Smooth muscle cell (in vitro differentiated cells): Measurements from ENCODE around the gene ZFP36L2. TPM values are rescaled to one million over a fixed set of nuclear protein-coding genes. Genes with fewer than 3 reads are reported as not detected.

Experiments
- DNase-seq: peaks from one replicate; lab custom pipeline; 2025; ENCODE audit not compliant: unreplicated experiment; lab: John Stamatoyannopoulos, UW
- H2AFZ ChIP-seq: fragments of 200-600 bp; sonication (generic); 2 replicates; pipeline ENCODE4 v1.6.0; 2016; ENCODE audit warnings: antibody characterized with exemption, low read depth, mild to moderate bottlenecking
- H3F3A ChIP-seq: fragments of 200-600 bp; sonication (generic); 2 replicates; pipeline ENCODE4 v1.6.0; 2017; ENCODE audit warnings: antibody characterized with exemption, low read depth
- H3K27ac ChIP-seq: fragments of 200-600 bp; sonication (generic); 2 replicates; pipeline ENCODE4 v1.5.1; 2016; ENCODE audit warnings: low read depth, mild to moderate bottlenecking
- H3K27me3 ChIP-seq: fragments of 200-600 bp; sonication (generic); 2 replicates; pipeline ENCODE4 v1.6.1; 2016; ENCODE audit warnings: low read depth, mild to moderate bottlenecking
- H3K36me3 ChIP-seq: fragments of 200-600 bp; sonication (generic); 2 replicates; pipeline ENCODE4 v1.5.1; 2016; ENCODE audit warnings: low read depth
- H3K4me1 ChIP-seq: fragments of 200-600 bp; sonication (generic); 2 replicates; pipeline ENCODE4 v1.5.1; 2016; ENCODE audit warnings: low read depth
- H3K4me2 ChIP-seq: fragments of 200-600 bp; sonication (generic); 2 replicates; pipeline ENCODE4 v1.6.0; 2016; ENCODE audit warnings: mild to moderate bottlenecking
- H3K4me3 ChIP-seq: fragments of 200-600 bp; sonication (generic); 2 replicates; pipeline ENCODE4 v1.5.1; 2016; ENCODE audit warnings: mild to moderate bottlenecking
- H3K79me2 ChIP-seq: fragments of 200-600 bp; sonication (generic); 2 replicates; pipeline ENCODE4 v1.6.0; 2016; ENCODE audit warnings: low read depth, mild to moderate bottlenecking
- H3K9ac ChIP-seq: fragments of 200-600 bp; sonication (generic); 2 replicates; pipeline ENCODE4 v1.6.0; 2016; ENCODE audit warnings: low read depth
- H3K9me3 ChIP-seq: fragments of 200-600 bp; sonication (generic); replicated peaks from 2 replicates; pipeline ENCODE4 v1.5.1; 2016; ENCODE audit warnings: low read depth
- H4K20me1 ChIP-seq: fragments of 200-600 bp; sonication (generic); 2 replicates; pipeline ENCODE4 v1.6.0; 2016; ENCODE audit warnings: low read depth
- WGBS: methylation state at CpG from one replicate; pipeline ENCODE4 v1.1.7; 2016; ENCODE audit warnings: low lambda C conversion rate; 5-methylcytosine and 5-hydroxymethylcytosine counted together
- polyA plus RNA-seq: library from polyadenylated mRNA; unstranded; fragments of >200 nt; fragmentation: Nextera tagmentation; extraction: Ambion mirVana; gene quantifications from 2 replicates; pipeline ENCODE4 v1.2.1, GENCODE V29; 2016
- total RNA-seq: library from RNA; depleted of rRNA; stranded (reverse); fragments of >200 nt; gene quantifications from 2 replicates; pipeline ENCODE4 v1.2.3, GENCODE V29; 2014
- TF ChIP-seq, protein P1 (sequence below): fragments of 200-600 bp; sonication (generic); IDR thresholded peaks from 2 replicates; pipeline ENCODE4 v1.5.1; 2017; ENCODE audit warnings: borderline replicate concordance, mild to moderate bottlenecking, antibody characterized with exemption; ENCODE audit not compliant: insufficient read depth, poor library complexity, severe bottlenecking

The ZFP36L2 gene
- total and polyA plus RNA-seq, 2 experiments from 2014 or later = 7.1 to 25.8 TPM

DNA sequence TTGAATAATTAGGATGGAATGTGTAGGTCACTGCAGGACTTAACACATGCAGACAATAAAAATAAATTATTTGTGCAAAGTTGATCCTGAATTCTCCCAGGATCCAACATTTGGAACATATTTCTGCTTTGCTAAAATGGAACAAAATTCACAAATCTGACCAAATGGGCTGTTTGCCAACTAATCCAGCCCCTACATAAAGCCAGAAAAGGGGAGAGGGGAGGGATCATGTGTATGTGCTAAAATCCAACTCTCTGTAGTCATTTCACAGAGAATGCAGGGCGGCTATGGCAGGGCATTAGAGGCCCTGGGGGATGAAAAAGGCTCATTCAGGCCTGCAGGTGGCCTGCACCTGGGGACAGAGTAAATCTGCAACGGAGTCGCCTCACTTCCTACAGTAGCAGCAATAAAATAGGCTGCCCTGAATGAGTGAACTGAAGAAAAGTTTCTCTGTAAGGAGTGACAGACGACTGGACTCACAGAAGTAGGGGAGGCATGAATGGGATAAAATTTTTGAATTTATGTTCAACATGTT, 4.0 kb upstream of the ZFP36L2 start:
- Histone ChIP-seq H3K36me3 (no peaks in the 10 kb centered on the region), H3K79me2 (peaks cover 8% of the 10 kb centered on the region), H4K20me1 (peaks cover 7% of the 10 kb centered on the region), H3K9me3 (no peaks in the 10 kb centered on the region), H3K27ac (no peak overlapping the region), H3K4me2 (no peak overlapping the region), H3K4me1 (peaks cover 6% of the 10 kb centered on the region), H3F3A (peaks cover 8% of the 10 kb centered on the region), H3K27me3 (no peaks in the 10 kb centered on the region), H2AFZ (no peak overlapping the region), H3K4me3 (no peak overlapping the region), H3K9ac (no peak overlapping the region)
- WGBS = 76% methylated on average over 4 of the region's 4 CpGs
- no peak for DNase-seq
- TF ChIP-seq, protein P1, sequence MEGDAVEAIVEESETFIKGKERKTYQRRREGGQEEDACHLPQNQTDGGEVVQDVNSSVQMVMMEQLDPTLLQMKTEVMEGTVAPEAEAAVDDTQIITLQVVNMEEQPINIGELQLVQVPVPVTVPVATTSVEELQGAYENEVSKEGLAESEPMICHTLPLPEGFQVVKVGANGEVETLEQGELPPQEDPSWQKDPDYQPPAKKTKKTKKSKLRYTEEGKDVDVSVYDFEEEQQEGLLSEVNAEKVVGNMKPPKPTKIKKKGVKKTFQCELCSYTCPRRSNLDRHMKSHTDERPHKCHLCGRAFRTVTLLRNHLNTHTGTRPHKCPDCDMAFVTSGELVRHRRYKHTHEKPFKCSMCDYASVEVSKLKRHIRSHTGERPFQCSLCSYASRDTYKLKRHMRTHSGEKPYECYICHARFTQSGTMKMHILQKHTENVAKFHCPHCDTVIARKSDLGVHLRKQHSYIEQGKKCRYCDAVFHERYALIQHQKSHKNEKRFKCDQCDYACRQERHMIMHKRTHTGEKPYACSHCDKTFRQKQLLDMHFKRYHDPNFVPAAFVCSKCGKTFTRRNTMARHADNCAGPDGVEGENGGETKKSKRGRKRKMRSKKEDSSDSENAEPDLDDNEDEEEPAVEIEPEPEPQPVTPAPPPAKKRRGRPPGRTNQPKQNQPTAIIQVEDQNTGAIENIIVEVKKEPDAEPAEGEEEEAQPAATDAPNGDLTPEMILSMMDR = no peak

DNA sequence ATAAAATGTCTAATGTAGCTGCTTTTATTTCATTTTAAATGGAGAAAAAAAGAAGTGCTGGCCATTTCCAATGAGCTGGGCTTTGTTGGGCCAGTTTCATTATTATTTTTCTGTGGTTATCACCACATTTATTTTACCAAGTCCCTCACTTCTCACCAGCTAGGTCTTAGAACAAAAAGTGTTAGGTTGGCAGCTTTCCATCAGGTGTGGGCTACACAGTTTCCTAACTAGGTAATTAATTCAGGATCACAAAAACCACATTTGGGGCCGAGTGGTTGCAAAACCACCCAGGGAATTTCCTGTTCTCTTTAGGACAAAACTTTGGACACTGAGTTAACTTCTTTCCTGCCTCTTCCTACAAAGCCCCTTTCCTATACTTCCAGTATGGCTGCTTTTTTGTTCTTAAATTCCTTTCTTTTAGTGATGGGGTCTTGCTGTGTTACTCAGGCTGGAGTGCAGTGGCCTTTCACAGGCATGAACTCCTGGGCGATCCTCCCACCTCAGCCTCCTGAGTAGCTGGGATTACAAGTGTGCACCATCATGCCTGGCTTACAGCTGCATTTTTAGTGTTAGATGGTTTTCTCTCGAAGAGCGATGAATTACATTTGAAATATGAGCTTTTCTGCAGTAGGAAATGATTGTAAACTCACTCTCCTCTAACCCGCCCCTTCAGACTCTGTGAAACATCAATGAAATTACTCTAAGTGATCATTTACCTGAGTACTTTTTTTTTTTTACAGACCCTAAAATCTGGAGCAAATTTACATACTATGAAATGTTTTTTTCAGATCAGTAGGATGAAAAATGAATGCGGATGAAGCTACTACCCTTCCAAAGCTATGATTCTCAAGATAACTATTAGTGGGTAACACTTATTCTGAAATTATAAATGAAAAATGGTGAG, 2.6 kb upstream of the ZFP36L2 start:
- H3K27ac ChIP-seq = no peak overlapping the region
- no peaks in the 10 kb centered on the region for H3K27me3 ChIP-seq
- H3K9me3 ChIP-seq = no peaks in the 10 kb centered on the region
- no peak overlapping the region for H3K9ac ChIP-seq
- H3K4me1 ChIP-seq = peaks cover 7% of the 10 kb centered on the region
- H4K20me1 ChIP-seq = peaks cover 19% of the 10 kb centered on the region
- no peak overlapping the region for H3K4me3 ChIP-seq
- H2AFZ ChIP-seq = no peak overlapping the region
- WGBS = 58% methylated on average over 6 of the region's 6 CpGs
- peaks cover 20% of the 10 kb centered on the region for H3K79me2 ChIP-seq
- TF ChIP-seq, protein P1 = no peak
- no peaks in the 10 kb centered on the region for H3K36me3 ChIP-seq
- no peak for DNase-seq
- H3K4me2 ChIP-seq = no peak overlapping the region
- H3F3A ChIP-seq = peaks cover 8% of the 10 kb centered on the region

DNA sequence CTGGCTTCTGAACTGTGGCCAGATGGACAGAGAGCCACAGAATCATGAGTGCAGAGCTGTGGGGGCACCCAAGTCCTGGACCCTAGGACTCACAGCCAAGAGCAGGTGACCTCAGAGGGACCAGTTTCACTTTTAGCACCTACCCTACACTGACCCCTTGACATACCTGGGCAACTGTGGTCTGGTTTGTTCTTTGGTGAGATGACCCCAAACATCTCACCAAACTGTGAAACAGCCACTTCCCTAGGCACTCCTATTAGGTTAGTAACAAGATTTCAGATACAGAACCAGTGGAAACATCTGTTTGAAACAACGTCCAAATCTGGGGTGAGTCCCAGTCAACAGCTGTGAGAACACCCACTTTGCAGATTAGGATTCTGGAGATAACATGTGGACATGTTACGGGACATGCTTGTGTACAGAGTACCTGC, 1.9 kb upstream of the ZFP36L2 start:
- H3K4me3 ChIP-seq = no peak overlapping the region

More for the DNA sequence above, 1.9 kb upstream of the ZFP36L2 start:
- no peak overlapping the region for H3K4me2 ChIP-seq
- H3K27ac ChIP-seq = no peak overlapping the region
- H3F3A ChIP-seq = peaks cover 8% of the 10 kb centered on the region
- H3K4me1 ChIP-seq = peaks cover 14% of the 10 kb centered on the region
- no peak overlapping the region for H3K9ac ChIP-seq
- peaks cover 27% of the 10 kb centered on the region for H3K79me2 ChIP-seq
- WGBS = 50% methylated on average over 2 of the region's 2 CpGs
- peaks cover 25% of the 10 kb centered on the region for H4K20me1 ChIP-seq
- TF ChIP-seq, protein P1 = no peak
- H2AFZ ChIP-seq = no peak overlapping the region
- H3K27me3 ChIP-seq = no peaks in the 10 kb centered on the region
- no peaks in the 10 kb centered on the region for H3K36me3 ChIP-seq
- DNase-seq = no peak
- no peaks in the 10 kb centered on the region for H3K9me3 ChIP-seq
